GM12873 (cell line): ENCODE results near the gene PIEZO1.

Source experiments
- CTCF ChIP-seq: IDR thresholded peaks from 2 replicates; pipeline ENCODE4 v1.5.1; 2012; ENCODE audit warnings: low read depth, mild to moderate bottlenecking, moderate library complexity, low read length, control low read depth; ENCODE audit not compliant: insufficient read depth; ENCODE audit errors: missing control alignments

Gene PIEZO1

GRCh38 chr16:88736088-88736487, 48.9 kb downstream of the PIEZO1 start:
- no peak for TF ChIP-seq CTCF

DNA sequence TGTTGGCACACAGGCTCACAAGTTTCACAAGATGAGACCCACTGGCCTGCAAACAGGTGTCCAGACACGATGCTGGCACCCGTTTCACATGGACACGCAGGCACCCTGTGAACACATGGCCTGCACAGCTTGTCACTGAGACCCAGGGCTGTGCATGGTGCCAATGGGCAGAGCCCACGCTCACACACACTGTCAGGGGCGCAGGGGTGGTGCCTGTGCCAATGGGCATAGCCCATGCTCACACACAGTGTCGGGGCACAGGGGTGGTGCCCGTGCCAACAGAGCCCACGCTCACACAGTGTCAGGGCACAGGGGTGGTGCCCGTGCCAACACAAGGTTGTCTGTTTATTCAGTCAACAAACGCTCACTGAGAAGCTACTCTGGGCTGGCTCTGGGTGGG, 49.4 kb downstream of the PIEZO1 start:
- TF ChIP-seq CTCF, result no peak

- TF ChIP-seq CTCF, result no peak
Measured at GRCh38 chr16:88735121-88735520, 49.9 kb downstream of the PIEZO1 start.

- TF ChIP-seq CTCF, result no peak
Measured at GRCh38 chr16:88734361-88734728, 50.7 kb downstream of the PIEZO1 start.

DNA sequence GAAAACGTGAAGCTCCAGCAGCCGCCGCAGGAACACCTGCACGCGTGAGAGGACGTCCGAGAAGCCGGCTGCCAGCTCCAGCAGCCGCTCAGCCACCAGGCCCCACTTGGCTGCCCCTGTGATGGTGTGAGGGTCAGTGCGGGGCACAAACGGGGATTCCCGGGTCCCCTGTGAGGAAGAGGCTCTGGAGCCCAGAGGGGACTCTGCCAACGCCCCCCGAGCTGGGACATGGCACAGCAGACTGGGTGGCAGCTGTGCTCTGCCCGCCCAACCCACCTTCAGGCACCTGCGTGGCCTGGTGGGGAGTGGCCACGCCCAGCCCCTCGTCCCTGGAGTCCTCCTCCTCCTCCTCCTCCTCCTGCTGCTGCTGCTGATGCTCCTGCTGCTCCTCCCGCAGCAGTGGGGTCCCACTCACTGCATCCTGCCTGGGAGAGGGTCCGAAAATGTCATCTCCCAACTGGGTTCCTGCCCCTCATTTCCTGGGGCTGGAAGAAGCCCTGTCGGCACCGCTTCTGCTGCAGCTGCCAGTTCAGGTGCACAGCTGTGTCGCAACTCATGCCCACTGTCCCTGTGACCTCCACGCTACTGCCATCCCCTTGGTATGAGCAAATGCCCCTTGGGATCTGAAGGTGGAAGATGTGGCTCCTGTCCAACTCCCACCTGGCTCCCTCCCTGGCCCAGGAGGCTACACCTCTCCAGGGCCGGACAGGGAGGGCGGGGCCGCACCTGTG, 51.2 kb downstream of the PIEZO1 start:
- no peak for TF ChIP-seq CTCF

GRCh38 chr16:88732961-88733294, 52.1 kb downstream of the PIEZO1 start:
- TF ChIP-seq CTCF, result no peak

DNA sequence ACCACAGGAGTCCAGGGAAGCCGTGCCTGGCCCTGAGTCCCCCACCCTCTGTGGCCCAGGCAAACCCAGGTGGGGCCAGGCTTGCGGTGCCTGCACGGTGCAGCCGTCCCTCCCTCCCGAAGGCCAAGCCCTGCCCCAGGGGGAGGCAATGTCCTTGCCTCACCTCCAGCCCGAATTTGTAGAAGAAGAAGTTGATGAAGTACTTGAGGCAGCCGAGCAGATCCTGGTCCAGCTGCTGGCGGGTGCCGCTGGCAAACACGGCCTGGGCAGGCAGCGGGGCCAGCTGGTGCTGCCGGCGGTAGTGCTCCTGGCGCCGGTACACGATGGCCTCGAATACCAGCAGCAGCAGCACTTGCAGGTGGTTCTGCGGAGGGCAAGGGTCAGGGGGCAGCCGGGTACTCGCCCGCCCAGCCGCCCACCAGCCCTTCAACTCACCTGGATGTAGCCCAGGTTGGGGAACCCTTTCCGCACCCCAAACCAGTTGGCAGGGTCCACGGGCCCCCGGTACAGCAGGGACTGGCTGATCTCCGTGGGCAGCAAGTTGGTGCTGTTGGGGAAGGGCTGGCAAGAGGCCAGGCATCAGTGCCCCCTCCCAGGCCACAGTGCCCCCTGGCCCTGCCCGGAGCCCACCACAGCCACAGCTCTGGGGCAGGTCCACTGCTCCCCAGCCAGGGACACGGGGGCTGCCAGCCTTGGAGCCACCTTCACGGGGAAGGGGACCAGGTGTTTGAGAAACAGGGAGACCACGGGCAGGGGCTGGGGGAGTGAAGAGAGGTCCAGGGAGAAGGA, 52.7 kb downstream of the PIEZO1 start:
- no peak for TF ChIP-seq CTCF
